ENCODE measurements around the gene CDH23.

DNA sequence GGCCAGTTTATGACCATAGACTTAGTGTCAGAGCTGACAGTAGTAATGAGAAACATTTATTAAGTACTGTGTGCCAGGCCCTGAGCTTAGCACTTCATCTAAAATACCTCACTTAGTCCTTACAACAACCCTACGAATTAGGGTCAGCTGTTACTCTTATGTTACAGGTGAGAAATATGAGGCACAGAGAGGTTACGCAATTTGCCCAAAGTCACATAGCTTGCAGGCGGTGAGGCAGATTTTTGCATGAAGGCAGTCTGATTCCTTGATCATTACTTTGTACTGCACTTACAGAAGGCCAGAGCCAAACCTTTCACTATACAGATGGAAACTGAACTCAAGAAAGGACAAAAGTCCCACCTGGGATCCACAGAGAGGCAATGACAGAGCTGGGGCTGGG, 10.2 kb downstream of the CDH23 start:
- TF ChIP-seq CTCF (IDR thresholded peaks at IDR 0.05) (no peak), EZH2 (IDR thresholded peaks at IDR 0.05; ENCODE audit: borderline replicate concordance, insufficient read depth, low read depth, low read length, poor library complexity, severe bottlenecking) (no peak)
